Measurements from ENCODE around the gene RBFOX1.

Gene RBFOX1

GRCh38 chr16:7332611-7333010 lies at the start of gene RBFOX1:
RBFOX1 (plus strand) TSS chr16:7332845.
- DNase-seq, result no peak

GRCh38 chr16:7284780-7285179 lies 47.9 kb upstream of the RBFOX1 start:
- no peak for DNase-seq

- no peak for DNase-seq
Measured at GRCh38 chr16:7285520-7285919, 47.1 kb upstream of the RBFOX1 start.

- no peak for DNase-seq
Measured at GRCh38 chr16:7289299-7289698, 43.3 kb upstream of the RBFOX1 start.

GRCh38 chr16:7290682-7291081 lies 42.0 kb upstream of the RBFOX1 start:
- DNase-seq, result no peak

- no peak for DNase-seq
Measured at GRCh38 chr16:7294020-7294419, 38.6 kb upstream of the RBFOX1 start.

GRCh38 chr16:7303052-7303610 lies 29.5 kb upstream of the RBFOX1 start:
- no peak for DNase-seq

GRCh38 chr16:7303660-7304200 lies 28.9 kb upstream of the RBFOX1 start:
- no peak for DNase-seq

GRCh38 chr16:7304279-7304678 lies 28.4 kb upstream of the RBFOX1 start:
- no peak for DNase-seq

- no peak for DNase-seq
Measured at GRCh38 chr16:7304958-7305357, 27.7 kb upstream of the RBFOX1 start.

GRCh38 chr16:7313170-7313569 lies 19.5 kb upstream of the RBFOX1 start:
- no peak for DNase-seq

GRCh38 chr16:7314163-7314562 lies 18.5 kb upstream of the RBFOX1 start:
- DNase-seq, result no peak

- DNase-seq, result no peak
Measured at GRCh38 chr16:7315813-7316212, 16.8 kb upstream of the RBFOX1 start.

GRCh38 chr16:7316281-7316888 lies 16.3 kb upstream of the RBFOX1 start:
- no peak for DNase-seq

GRCh38 chr16:7317982-7318381 lies 14.7 kb upstream of the RBFOX1 start:
- no peak for DNase-seq

GRCh38 chr16:7318686-7319085 lies 14.0 kb upstream of the RBFOX1 start:
- no peak for DNase-seq

GRCh38 chr16:7319514-7319913 lies 13.1 kb upstream of the RBFOX1 start:
- DNase-seq, result no peak

GRCh38 chr16:7321661-7322060 lies 11.0 kb upstream of the RBFOX1 start:
- DNase-seq, result no peak

GRCh38 chr16:7324321-7324720 lies 8.3 kb upstream of the RBFOX1 start:
- DNase-seq, result no peak

GRCh38 chr16:7325834-7326233 lies 6.8 kb upstream of the RBFOX1 start:
- DNase-seq, result no peak

- DNase-seq, result no peak
Measured at GRCh38 chr16:7330709-7331108, 1.9 kb upstream of the RBFOX1 start.

- DNase-seq, result no peak
Measured at GRCh38 chr16:7331997-7332396, 648 bp upstream of the RBFOX1 start.

- DNase-seq, result no peak
Measured at GRCh38 chr16:7333180-7333725, 608 bp downstream of the RBFOX1 start.

- DNase-seq, result no peak
Measured at GRCh38 chr16:7334801-7335560, 2.3 kb downstream of the RBFOX1 start.

Data from stimulated activated CD8-positive, alpha-beta memory T cell treated with anti-CD3 and anti-CD28 coated beads, Interleukin-4, amount 100 ng/mL, for 48 hours (primary cell).